COLO668 (cell line): ENCODE results near the gene EIF3CL.
"Not testable (repeated sequence)": the region's sequence is repeated elsewhere in the genome, so short reads cannot be mapped to it uniquely, and the experiment has no call there.

Source experiments
- DNase-seq: peaks from one replicate; lab custom pipeline; 2025; ENCODE audit not compliant: unreplicated experiment; lab: John Stamatoyannopoulos, UW

Gene EIF3CL

DNA sequence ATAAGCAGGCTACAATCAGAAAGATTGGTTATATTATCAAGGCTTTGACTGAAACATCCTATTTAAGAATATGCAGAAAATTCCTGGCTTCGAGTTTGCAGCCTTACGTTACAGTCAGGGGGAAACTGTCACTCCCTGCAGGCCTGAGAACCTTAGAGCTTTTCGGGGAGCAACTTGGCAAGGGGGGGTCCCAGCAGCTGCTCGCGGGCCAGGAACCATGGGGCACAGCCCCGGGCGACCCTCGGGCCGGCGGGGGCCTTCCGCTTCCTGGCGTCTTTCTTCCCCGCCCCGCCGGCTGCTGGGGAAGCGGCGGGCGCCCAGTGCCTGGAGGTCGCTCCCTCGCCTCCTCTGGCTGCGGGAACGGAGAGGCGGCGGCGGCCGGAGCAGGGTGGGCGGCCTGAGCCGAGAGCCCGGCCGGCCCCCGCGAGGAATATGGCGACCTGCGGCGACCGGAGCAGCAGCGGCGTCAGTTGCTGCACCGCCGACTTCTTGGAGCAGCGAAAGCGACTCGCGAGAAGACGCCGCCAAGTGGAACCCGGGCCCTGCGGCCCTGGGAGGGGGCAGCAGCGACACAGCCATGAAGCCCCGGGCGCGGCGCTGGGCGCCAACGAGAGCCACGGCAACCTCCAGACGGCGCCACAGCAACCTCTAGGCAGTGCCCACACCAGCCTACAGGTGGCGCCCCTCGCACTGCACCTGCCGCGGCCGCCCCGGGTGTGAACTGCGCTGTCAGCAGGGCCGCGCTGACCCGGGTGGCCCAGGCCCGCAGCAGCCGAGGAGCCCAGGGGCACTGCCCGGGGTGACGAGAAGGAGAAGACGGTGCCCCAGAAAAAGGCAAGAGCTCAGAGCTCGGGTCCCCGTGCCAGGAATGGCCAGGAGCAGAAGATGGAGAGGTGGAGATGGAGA, 39.1 kb downstream of the EIF3CL start:
- DNase-seq = not testable (repeated sequence)

DNA sequence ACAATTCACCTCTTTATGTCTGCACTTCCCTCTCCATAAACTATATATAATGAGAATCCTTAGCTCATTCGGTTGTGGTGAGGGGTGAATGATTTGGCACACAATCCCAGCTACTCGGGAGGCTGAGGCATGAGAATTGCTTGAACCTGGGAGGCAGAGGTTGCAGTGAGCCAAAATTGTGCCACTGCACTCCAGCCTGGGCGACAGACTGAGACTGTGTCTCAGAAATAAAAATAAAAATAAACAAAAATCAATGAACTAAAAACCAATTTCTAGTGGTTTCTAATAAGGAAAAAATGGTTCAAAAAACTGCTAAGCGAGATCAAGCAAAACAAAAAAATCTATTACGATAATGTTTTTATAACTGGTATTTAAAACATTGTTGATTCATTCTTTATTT, 40.2 kb downstream of the EIF3CL start, which contains the start of gene NPIPB6:
NPIPB6 (minus strand) TSS at position 101 of the 400 bp plus-strand sequence. CDS start 686 bp downstream, outside the sequence.
- not testable (repeated sequence) for DNase-seq

DNA sequence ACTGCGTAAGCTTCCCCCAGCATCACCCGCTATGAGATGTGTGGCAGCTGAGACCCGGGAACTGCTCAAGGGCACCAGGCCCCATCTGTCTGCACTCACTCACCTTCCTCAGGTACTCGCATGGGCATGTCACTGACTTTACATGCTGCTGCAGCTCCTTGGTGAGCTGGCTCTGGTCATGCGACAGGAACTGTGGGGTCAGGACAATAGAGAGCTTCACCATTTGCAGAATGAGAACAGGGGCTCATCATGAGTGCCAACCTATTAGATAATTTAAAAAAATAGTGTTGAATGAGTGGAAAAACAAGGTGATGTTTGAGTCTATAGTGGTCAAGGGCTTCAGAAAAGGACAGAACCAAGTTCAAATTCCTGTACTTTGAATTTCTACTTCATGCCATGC, 41.0 kb downstream of the EIF3CL start:
- not testable (repeated sequence) for DNase-seq

DNA sequence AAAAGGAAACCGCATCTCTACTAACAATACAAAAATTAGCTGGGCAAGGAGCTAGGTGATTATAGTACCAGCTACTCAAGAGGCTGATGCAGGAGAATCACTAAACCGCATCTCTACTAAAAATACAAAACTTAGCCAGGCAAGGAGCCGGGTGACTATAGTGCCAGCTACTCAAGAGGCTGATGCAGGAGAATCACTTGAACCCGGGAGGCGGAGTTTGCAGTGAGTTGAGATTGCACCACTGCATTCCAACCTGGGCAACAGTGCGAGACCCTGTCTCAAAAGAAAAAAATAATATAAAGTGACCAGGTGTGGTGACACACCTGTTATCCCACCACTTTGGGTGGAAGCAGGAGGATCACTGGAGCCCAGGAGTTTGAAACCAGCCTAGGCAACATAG, 65.4 kb downstream of the EIF3CL start:
- not testable (repeated sequence) for DNase-seq

DNA sequence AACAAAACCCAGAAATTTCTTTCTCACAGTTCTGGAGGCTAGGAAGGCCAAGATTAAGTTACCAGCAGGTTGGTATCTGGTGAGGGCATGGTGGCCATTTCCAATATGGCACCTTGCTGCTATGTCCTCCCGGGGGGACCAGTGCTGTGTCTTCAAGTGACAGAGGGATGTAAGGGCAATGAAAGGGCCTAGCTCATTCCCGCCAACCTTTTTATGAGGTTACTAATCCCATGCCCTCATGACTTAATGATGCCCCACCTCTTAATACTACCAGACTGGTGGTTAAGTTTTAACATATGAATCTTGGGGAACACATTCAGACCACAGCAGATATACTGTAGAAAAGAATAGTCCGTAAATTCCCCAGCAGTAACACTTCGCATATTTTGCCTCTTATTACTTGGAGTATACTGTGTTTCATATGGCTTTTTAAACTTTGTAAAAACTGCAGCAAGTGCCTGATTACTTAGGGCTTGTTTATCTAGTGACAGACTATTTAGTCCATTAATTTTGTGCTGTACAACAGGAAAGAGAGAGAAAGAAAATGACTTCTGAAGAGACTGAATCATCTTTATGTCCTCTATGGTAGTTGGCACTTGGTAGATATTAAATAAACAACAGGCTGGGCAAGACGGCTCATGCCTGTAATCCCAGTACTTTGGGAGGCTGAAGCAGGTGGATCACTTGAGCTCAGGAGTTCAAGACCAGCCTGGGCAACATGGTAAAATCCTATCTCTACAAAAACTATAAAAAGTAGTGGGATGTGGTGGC, 66.5 kb downstream of the EIF3CL start:
- not testable (repeated sequence) for DNase-seq

DNA sequence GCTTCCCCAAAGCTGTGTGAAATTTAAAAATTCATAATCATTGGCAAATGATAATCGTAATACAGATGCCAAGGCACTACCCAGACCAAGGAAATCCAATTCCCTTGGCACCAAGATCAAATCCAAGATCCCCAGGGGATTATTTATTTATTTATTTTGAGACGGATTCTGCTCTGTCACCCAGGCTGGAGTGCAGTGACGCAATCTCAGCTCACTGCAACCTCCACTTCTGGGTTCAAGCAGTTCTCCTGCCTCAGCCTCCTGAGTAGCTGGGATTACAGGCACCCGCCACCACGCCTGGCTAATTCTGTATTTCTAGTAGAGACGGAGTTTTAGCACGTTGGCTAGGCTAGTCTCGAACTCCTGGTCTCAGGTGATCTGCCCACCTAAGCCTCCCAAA, 68.0 kb downstream of the EIF3CL start:
- not testable (repeated sequence) for DNase-seq

DNA sequence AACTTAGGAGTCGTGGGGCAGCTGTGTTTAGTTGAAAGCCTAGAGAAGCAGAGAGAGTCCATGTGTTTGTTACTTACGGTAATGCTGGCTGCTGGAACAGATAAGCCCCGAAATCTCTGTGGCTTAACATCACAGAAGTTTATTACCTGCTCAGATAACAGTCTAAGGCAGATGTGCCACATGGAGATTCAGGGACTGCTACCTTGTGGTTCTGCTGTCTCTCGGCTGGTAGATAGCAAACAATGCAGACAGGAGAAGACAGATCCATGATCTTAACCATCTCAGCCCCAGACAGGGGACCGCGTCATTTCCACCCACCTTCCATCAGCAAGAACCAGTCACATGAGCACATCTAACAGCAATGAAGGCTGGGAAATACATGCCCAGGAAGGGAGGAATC, 71.0 kb downstream of the EIF3CL start:
- DNase-seq = not testable (repeated sequence)

DNA sequence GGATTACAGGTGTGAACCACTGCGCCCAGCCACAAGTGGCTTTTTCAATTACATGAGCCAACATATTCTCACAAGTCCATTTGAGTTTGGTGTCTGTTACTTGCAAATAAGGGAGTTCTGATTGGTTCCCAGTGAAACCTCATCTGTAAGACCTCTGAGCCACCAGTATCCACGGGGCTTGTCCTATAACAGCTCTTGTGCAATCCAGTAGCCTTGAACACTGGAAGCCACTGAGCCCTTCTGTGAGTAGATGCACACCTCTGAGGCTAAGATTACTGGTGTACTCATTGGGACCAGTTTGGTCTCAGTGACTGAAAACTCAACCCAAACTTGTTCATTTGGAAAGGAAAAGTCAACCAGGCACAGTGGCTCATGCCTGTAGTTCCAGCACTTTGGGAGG, 72.7 kb downstream of the EIF3CL start:
- not testable (repeated sequence) for DNase-seq

DNA sequence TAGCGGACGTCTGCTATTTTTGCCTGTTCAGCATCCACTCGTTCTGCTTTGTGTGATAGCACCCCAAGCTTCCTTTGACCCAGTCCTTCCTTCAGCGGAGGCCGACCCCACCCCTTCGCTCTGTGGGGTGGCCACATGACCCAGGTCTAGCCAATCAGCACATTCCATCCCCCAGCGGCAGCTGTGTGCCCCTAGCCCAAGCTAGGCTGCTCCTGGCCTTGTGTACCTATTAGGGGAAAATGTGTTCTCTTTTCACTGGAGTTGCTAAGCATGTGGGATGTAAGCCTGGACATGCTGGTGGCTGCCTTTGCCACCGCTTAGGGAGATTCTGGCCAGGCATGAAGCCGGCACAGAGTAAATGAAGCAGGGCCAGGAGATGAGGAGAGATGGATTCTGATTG, 73.4 kb downstream of the EIF3CL start:
- not testable (repeated sequence) for DNase-seq
